Activated CD4-positive, CD25-positive, alpha-beta regulatory T cell treated with anti-CD3 and anti-CD28 coated beads, Interleukin-2, amount 50 U/mL, for 72 hours (primary cell): ENCODE results near the gene C1orf94.

Experiments used
- DNase-seq: peaks from one replicate; pipeline ENCODE4 v3.0.0; 2021

C1orf94 gene

GRCh38 chr1:34263406-34263805 is 86.7 kb downstream of the C1orf94 start:
- DNase-seq = no peak

GRCh38 chr1:34265396-34265795 is 88.7 kb downstream of the C1orf94 start:
- DNase-seq = no peak

- DNase-seq = no peak
Observed at GRCh38 chr1:34266127-34266951, 89.6 kb downstream of the C1orf94 start.

DNA sequence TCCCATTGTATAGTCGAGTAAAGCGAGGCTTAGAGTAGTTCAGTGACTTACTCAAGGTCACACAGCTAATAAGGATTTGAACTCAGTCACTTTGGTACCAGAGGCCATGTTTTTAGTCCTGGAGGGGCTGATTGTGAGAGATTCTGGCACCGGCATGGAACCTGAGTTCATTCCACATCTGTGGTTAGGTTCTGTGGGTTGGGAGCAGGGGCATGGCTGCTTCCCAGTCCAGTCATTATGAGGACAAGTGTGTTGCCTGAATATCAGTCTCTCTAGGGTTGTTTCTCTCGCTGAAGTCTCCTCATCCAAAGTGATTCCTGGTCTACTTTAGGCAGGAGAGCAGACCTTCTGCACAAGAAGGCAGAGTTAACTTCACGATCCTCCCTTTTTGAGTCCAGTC is 90.6 kb downstream of the C1orf94 start:
- DNase-seq = no peak

- no peak for DNase-seq
Observed at GRCh38 chr1:34268311-34268954, 91.7 kb downstream of the C1orf94 start.
